WTC11 (cell line): Measurements from ENCODE around the gene DMRTB1. TPM values are rescaled to one million over a fixed set of nuclear protein-coding genes. Genes with fewer than 3 reads are reported as not detected.

Experiments
- ATAC-seq: fragments of 200-7000 bp; cut with Tn5 transposase; 2 replicates; pipeline ENCODE4 v1.10.0; 2021; ENCODE audit warnings: mild to moderate bottlenecking, moderate library complexity
- CTCF ChIA-PET: fragments of 300-600 bp; sonication (Branson Sonifier 250); formaldehyde crosslinking; loops from one replicate; lab custom pipeline; 2021; ENCODE audit warnings: antibody characterized with exemption; lab: Charles Lee
- POLR2A ChIA-PET: fragments of 350-600 bp; sonication (Branson Sonifier 250); formaldehyde crosslinking; loops from one replicate; lab custom pipeline; 2021; ENCODE audit warnings: antibody characterized with exemption; lab: Charles Lee
- DNase-seq: peaks from one replicate; pipeline ENCODE4 v3.0.0; 2021; ENCODE audit warnings: low spot score
- H3K27ac Mint-ChIP-seq: 2 replicates; pipeline ENCODE4 v1.8.0; 2021; ENCODE audit warnings: mixed read lengths
- H3K27me3 Mint-ChIP-seq: 2 replicates; pipeline ENCODE4 v1.8.0; 2021; ENCODE audit warnings: low read depth, mild to moderate bottlenecking, moderate library complexity, mixed read lengths
- H3K36me3 Mint-ChIP-seq: 2 replicates; pipeline ENCODE4 v1.8.0; 2021; ENCODE audit warnings: mixed read lengths
- H3K4me1 Mint-ChIP-seq: 2 replicates; pipeline ENCODE4 v1.8.0; 2022; ENCODE audit warnings: mixed read lengths
- H3K4me3 Mint-ChIP-seq: 2 replicates; pipeline ENCODE4 v1.8.0; 2021; ENCODE audit warnings: mild to moderate bottlenecking, moderate library complexity, mixed read lengths
- H3K9me3 Mint-ChIP-seq: 2 replicates; pipeline ENCODE4 v1.8.0; 2021; ENCODE audit warnings: mixed read lengths
- CBFB ChIP-seq: sonication (generic); formaldehyde crosslinking; IDR thresholded peaks from 2 replicates; pipeline ENCODE4 v1.8.1; 2022; ENCODE audit warnings: mild to moderate bottlenecking, low read depth, missing genetic modification reagents
- ELF4 ChIP-seq: sonication (generic); formaldehyde crosslinking; IDR thresholded peaks from 2 replicates; pipeline ENCODE4 v1.8.1; 2022; ENCODE audit warnings: low read depth, mild to moderate bottlenecking, moderate library complexity, missing genetic modification reagents
- ETV6 ChIP-seq: sonication (generic); formaldehyde crosslinking; IDR thresholded peaks from 2 replicates; pipeline ENCODE4 v1.8.1; 2022; ENCODE audit warnings: mild to moderate bottlenecking, missing genetic modification reagents
- FOXK1 ChIP-seq: sonication (generic); formaldehyde crosslinking; IDR thresholded peaks from 2 replicates; pipeline ENCODE4 v1.8.0; 2022; ENCODE audit warnings: mild to moderate bottlenecking, moderate library complexity, missing genetic modification reagents
- FOXP1 ChIP-seq: sonication (generic); formaldehyde crosslinking; IDR thresholded peaks from 2 replicates; pipeline ENCODE4 v1.8.0; 2022; ENCODE audit warnings: missing genetic modification reagents, mild to moderate bottlenecking, moderate library complexity, borderline replicate concordance
- HMGA2 ChIP-seq: fragments of 250-450 bp; sonication (Bioruptor Pico); IDR thresholded peaks from 2 replicates; pipeline ENCODE4 v1.4.0; 2021; ENCODE audit warnings: mild to moderate bottlenecking, moderate library complexity
- JAZF1 ChIP-seq: fragments of 250-450 bp; sonication (Bioruptor Pico); IDR thresholded peaks from 2 replicates; pipeline ENCODE4 v1.9.0; 2021; ENCODE audit warnings: moderate library complexity, mild to moderate bottlenecking, inconsistent platforms
- MYBL2 ChIP-seq: sonication (generic); formaldehyde crosslinking; IDR thresholded peaks from 2 replicates; pipeline ENCODE4 v1.8.1; 2023; ENCODE audit warnings: mild to moderate bottlenecking, moderate library complexity, missing genetic modification reagents
- NFE2L1 ChIP-seq: sonication (generic); formaldehyde crosslinking; IDR thresholded peaks from 2 replicates; pipeline ENCODE4 v1.8.1; 2023; ENCODE audit warnings: missing genetic modification reagents
- OVOL2 ChIP-seq: fragments of 250-450 bp; sonication (Bioruptor Pico); IDR thresholded peaks from 2 replicates; pipeline ENCODE4 v1.9.0; 2021; ENCODE audit warnings: mild to moderate bottlenecking, borderline replicate concordance
- RELA ChIP-seq: sonication (generic); formaldehyde crosslinking; IDR thresholded peaks from 2 replicates; pipeline ENCODE4 v1.8.1; 2022; ENCODE audit warnings: missing genetic modification reagents, mild to moderate bottlenecking, borderline replicate concordance
- SMAD4 ChIP-seq: sonication (generic); formaldehyde crosslinking; IDR thresholded peaks from 2 replicates; pipeline ENCODE4 v1.8.0; 2022; ENCODE audit warnings: mild to moderate bottlenecking, missing genetic modification reagents
- SP1 ChIP-seq: sonication (generic); formaldehyde crosslinking; conservative IDR thresholded peaks from 2 replicates; pipeline ENCODE4 v1.8.1; 2022; ENCODE audit warnings: missing genetic modification reagents
- TEAD1 ChIP-seq: sonication (generic); formaldehyde crosslinking; IDR thresholded peaks from 2 replicates; pipeline ENCODE4 v1.8.0; 2022; ENCODE audit warnings: mild to moderate bottlenecking, missing genetic modification reagents
- ZNF121 ChIP-seq: sonication (generic); formaldehyde crosslinking; IDR thresholded peaks from 2 replicates; pipeline ENCODE4 v1.8.0; 2023; ENCODE audit warnings: missing genetic modification reagents
- ZNF219 ChIP-seq: sonication (generic); formaldehyde crosslinking; IDR thresholded peaks from 2 replicates; pipeline ENCODE4 v1.8.0; 2023; ENCODE audit warnings: missing genetic modification reagents, mild to moderate bottlenecking, borderline replicate concordance
- ZNF232 ChIP-seq: sonication (generic); formaldehyde crosslinking; IDR thresholded peaks from 2 replicates; pipeline ENCODE4 v1.8.0; 2022; ENCODE audit warnings: mild to moderate bottlenecking, missing genetic modification reagents
- ZNF396 ChIP-seq: fragments of 250-450 bp; sonication (Bioruptor Pico); IDR thresholded peaks from 2 replicates; pipeline ENCODE4 v1.8.0; 2021; ENCODE audit warnings: mild to moderate bottlenecking, moderate library complexity, borderline replicate concordance
- ZNF671 ChIP-seq: fragments of 250-450 bp; sonication (Bioruptor Pico); IDR thresholded peaks from 2 replicates; pipeline ENCODE4 v1.8.0; 2021; ENCODE audit warnings: mild to moderate bottlenecking
- total RNA-seq: library from RNA; stranded (reverse); gene quantifications from 3 replicates; pipeline ENCODE4 v1.2.3, GENCODE V29; 2021
- TF ChIP-seq, protein P1 (sequence below): sonication (generic); formaldehyde crosslinking; IDR thresholded peaks from 2 replicates; pipeline ENCODE4 v1.8.1; 2022; ENCODE audit warnings: low read depth, missing genetic modification reagents, borderline replicate concordance

DMRTB1 gene
- total RNA-seq, 1 experiment from 2014 or later, result 0.17 TPM

DNA sequence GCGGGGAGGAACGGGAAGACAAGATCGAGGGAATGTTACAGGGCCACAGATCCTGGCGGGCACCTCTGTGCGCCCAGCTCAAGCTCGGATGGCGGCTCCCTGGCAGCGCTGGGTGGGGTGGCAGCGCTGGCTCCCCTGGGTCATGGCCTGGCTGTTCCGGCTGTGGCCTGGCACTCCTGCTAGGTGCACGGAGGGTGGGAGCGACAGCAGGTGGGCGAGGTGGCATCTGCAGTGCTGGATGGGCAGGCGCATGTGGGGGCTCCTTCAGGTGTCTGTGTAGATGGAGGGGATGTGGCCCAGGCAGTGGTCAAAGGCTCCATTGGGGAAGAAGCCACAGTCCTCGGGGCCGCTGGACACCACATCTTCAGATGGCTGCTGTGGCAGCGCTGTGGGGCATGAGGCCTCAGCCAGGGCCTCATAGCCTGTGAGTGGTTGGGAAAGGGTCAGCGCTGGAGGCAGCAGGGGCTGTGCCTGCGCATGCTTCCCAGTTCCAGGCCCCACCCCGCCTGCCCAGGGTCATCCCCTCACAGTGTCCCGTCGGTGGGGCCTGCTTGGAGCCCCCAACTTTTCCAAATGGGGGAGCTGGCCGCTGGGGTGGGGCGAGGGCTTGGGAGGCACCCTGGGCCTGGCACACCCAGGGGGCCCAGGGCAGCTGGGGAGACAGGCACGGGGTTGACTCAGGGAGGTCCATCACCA, 47.3 kb downstream of the DMRTB1 start:
- Mint-ChIP-seq H3K36me3 (no peaks in the 10 kb centered on the region), H3K27me3 (no peaks in the 10 kb centered on the region), H3K9me3 (no peaks in the 10 kb centered on the region), H3K4me3 (no peak overlapping the region), H3K4me1 (peaks cover 10% of the 10 kb centered on the region), H3K27ac (no peak overlapping the region)
- no peak for ATAC-seq
- POLR2A ChIA-PET, result no interaction called here
- CTCF ChIA-PET, result interaction anchor here (1.4 to 1.8 kb wide), 2 partner anchors 21 to 87 kb away, joined by 7 to 13 read pairs; no protein-coding TSS in a partner anchor
- TF ChIP-seq FOXP1 (CRISPR knock-in tag), result 0 out of 2 replicates have a peak, but pooled peaks have one; percentile 6
- TF ChIP-seq ETV6 (CRISPR knock-in tag), result no peak
- DNase-seq, result no peak

DNA sequence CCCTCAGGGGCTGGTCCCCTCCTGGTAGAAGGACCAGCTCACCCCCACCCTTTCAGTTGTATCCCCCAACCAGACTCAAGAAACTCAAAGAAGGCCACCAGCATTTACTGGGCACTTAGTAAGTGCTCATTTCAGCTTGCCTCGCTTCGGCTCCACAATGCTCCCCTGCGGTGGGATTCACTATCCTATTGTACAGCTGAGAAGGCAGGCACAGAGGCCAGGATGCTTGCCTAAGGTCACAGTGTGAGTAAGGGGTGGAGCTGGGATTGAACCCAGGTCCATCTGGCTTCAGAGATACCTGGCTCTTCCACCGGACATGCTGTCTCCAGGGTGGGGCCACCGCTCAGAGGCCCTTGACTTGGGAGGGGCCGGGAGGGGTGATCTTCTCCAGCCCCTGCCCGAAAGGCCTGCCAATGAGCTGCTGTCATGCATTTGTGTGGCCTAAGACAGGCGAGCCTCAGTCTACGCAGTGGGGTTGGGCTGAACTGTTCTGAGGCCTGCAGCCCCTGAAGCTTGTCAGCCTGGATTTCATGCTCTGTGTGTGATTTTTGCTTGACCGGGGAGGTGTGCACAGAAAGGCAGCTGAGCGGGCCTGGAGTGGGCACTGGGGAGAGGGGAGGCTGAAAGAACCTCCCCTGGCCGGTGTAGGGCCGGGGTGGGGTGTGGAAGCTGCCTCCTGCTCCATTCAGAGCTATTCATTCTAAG, 48.1 kb downstream of the DMRTB1 start:
- CTCF ChIA-PET, result interaction anchor here (1.2 to 1.8 kb wide), 3 partner anchors 22 to 86 kb away, joined by 5 to 13 read pairs (median 7); no protein-coding TSS in a partner anchor
- no peaks in the 10 kb centered on the region for H3K9me3 Mint-ChIP-seq
- TF ChIP-seq SMAD4 (CRISPR knock-in tag) (no peak), ZNF232 (CRISPR knock-in tag) (no peak), NFE2L1 (no peak), SP1 (CRISPR knock-in tag) (no peak), ZNF396 (CRISPR knock-in tag) (no peak), TEAD1 (CRISPR knock-in tag) (no peak), HMGA2 (no peak), CBFB (CRISPR knock-in tag) (no peak), ZNF671 (CRISPR knock-in tag) (no peak), FOXK1 (no peak), JAZF1 (CRISPR knock-in tag) (no peak), ZNF121 (no peak)
- TF ChIP-seq, protein P1, sequence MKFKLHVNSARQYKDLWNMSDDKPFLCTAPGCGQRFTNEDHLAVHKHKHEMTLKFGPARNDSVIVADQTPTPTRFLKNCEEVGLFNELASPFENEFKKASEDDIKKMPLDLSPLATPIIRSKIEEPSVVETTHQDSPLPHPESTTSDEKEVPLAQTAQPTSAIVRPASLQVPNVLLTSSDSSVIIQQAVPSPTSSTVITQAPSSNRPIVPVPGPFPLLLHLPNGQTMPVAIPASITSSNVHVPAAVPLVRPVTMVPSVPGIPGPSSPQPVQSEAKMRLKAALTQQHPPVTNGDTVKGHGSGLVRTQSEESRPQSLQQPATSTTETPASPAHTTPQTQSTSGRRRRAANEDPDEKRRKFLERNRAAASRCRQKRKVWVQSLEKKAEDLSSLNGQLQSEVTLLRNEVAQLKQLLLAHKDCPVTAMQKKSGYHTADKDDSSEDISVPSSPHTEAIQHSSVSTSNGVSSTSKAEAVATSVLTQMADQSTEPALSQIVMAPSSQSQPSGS (CRISPR knock-in tag), result no peak
- DNase-seq (no peak), ATAC-seq (peak; percentile 12; the same call in 1 of the 2 replicates)
- no peak overlapping the region for H3K27ac Mint-ChIP-seq
- H3K4me3 Mint-ChIP-seq, result no peak overlapping the region
- no peaks in the 10 kb centered on the region for H3K36me3 Mint-ChIP-seq
- POLR2A ChIA-PET, result no interaction called here
- H3K4me1 Mint-ChIP-seq, result peaks cover 14% of the 10 kb centered on the region
- H3K27me3 Mint-ChIP-seq, result no peaks in the 10 kb centered on the region

DNA sequence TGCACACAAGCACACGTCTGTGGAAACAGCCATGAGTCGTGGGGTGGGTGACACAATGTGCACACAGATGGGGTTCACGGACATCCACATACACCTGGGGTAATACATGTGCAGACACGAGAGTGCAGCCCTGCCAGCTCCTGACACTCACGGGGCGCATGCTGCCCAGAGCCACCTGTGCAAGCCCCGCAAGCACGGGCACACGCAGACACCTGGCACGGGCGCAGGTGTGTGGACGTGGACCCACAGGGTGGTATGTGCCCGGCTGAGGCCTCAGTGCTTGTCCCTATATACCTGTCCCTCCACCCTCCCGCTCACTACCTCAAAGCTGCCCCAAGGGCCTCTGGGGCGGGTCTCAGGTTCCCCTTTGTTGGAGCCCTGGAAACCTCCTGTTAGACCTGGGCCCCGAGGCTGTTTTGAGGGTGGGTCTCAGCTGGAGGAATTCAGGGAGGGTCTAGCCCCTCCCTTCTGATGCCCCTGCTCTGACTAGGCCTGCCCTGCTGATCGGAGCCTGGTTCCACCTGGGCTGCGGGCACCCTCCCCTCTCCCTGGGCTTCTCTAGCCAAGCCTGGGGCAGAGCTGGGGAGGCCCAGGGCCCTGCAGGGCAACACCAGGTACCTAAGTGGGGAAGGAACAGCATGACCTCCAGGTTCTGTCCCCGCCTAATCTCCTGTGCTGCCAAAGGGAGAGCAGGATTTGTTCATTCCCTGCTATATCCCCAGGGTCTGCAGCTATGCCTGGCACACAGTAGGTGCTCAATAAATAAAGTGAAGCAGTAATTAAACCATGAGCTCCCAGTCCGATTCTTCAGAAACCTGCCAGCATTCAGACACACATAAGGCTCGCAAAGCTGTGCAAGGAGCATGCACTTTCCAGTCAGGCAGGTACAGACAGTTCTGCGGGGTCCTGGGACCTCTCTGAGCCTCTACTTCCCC, 49.1 kb downstream of the DMRTB1 start:
- Mint-ChIP-seq H3K27me3 (no peaks in the 10 kb centered on the region), H3K4me1 (peaks cover 18% of the 10 kb centered on the region), H3K9me3 (no peaks in the 10 kb centered on the region), H3K36me3 (no peaks in the 10 kb centered on the region), H3K4me3 (no peak overlapping the region), H3K27ac (no peak overlapping the region)
- no peak for ATAC-seq
- POLR2A ChIA-PET, result no interaction called here
- no peak for DNase-seq
- no peak for TF ChIP-seq ELF4 (CRISPR knock-in tag)
- no peak for TF ChIP-seq ZNF219 (CRISPR knock-in tag)
- no peak for TF ChIP-seq RELA (CRISPR knock-in tag)
- no peak for TF ChIP-seq OVOL2 (CRISPR knock-in tag)
- no peak for TF ChIP-seq MYBL2 (CRISPR knock-in tag)
- CTCF ChIA-PET, result interaction anchor here (1.2 to 1.8 kb wide), 4 partner anchors 23 to 86 kb away, joined by 5 to 13 read pairs (median 8); no protein-coding TSS in a partner anchor
